ENCODE measurements around the gene ACSM3.
"Not testable (repeated sequence)": the region's sequence is repeated elsewhere in the genome, so short reads cannot be mapped to it uniquely, and the experiment has no call there.

Gene ACSM3

GRCh38 chr16:20763461-20764232, at the start of gene ACSM3:
TSS of gene ACSM3 (plus strand) at chr16:20764014. CDS start at chr16:20770035, 6,021 bp downstream.
- DNase-seq: peak; percentile 42 to 71
- no peaks in the 10 kb centered on the region for H3K4me1 ChIP-seq
- TF ChIP-seq CTCF (IDR thresholded peaks at IDR 0.05): no peak
- no peaks in the 10 kb centered on the region for H3K9me3 ChIP-seq
- H3K36me3 ChIP-seq: no peaks in the 10 kb centered on the region
- peak within 1 kb of the TSS; percentile 44 to 52 for H3K4me3 ChIP-seq
- no peaks in the 10 kb centered on the region for H3K27me3 ChIP-seq
- intact Hi-C loops (cut with DNase I; ENCODE audit: low total_unique reads): no loop called here
- peak within 1 kb of the TSS; percentile 57 to 71 for H3K27ac ChIP-seq

GRCh38 chr16:20717718-20718117, 46.1 kb upstream of the ACSM3 start:
- intact Hi-C loops (cut with DNase I; ENCODE audit: low total_unique reads); H3K27ac ChIP-seq; H3K27me3 ChIP-seq; H3K36me3 ChIP-seq; DNase-seq; H3K4me1 ChIP-seq; H3K9me3 ChIP-seq; H3K4me3 ChIP-seq: not testable (repeated sequence)

- H3K9me3 ChIP-seq: no peaks in the 10 kb centered on the region
- H3K4me1 ChIP-seq: no peaks in the 10 kb centered on the region
- H3K27ac ChIP-seq: no peak overlapping the region
- no peaks in the 10 kb centered on the region for H3K27me3 ChIP-seq
- TF ChIP-seq CTCF (IDR thresholded peaks at IDR 0.05): no peak
- H3K36me3 ChIP-seq: no peaks in the 10 kb centered on the region
- intact Hi-C loops (cut with DNase I; ENCODE audit: low total_unique reads): no loop called here
- no peak for DNase-seq
- no peak overlapping the region for H3K4me3 ChIP-seq
These were observed 43.6 kb upstream of the ACSM3 start for GRCh38 chr16:20720251-20720650.

- DNase-seq: no peak
- Histone ChIP-seq H3K4me1 (no peaks in the 10 kb centered on the region), H3K4me3 (no peak overlapping the region), H3K27ac (no peak overlapping the region), H3K27me3 (no peaks in the 10 kb centered on the region), H3K36me3 (peaks cover 0 to 8% (median 6%) of the 10 kb centered on the region in 3 donors), H3K9me3 (no peaks in the 10 kb centered on the region)
- intact Hi-C loops (cut with DNase I; ENCODE audit: low total_unique reads): no loop called here
- no peak for TF ChIP-seq CTCF (IDR thresholded peaks at IDR 0.05)
These were observed 37.2 kb upstream of the ACSM3 start for GRCh38 chr16:20726661-20727060.

- H3K27ac ChIP-seq: no peak overlapping the region
- no peak overlapping the region for H3K4me3 ChIP-seq
- TF ChIP-seq CTCF (IDR thresholded peaks at IDR 0.05): no peak
- DNase-seq: no peak
- H3K4me1 ChIP-seq: no peaks in the 10 kb centered on the region
- intact Hi-C loops (cut with DNase I; ENCODE audit: low total_unique reads): no loop called here
- no peaks in the 10 kb centered on the region for H3K27me3 ChIP-seq
- peaks cover 0 to 8% (median 6%) of the 10 kb centered on the region in 3 donors for H3K36me3 ChIP-seq
- H3K9me3 ChIP-seq: no peaks in the 10 kb centered on the region
These were observed 36.6 kb upstream of the ACSM3 start for GRCh38 chr16:20727181-20727580.

- intact Hi-C loops (cut with DNase I; ENCODE audit: low total_unique reads): no loop called here
- DNase-seq: no peak
These were observed 34.7 kb upstream of the ACSM3 start for GRCh38 chr16:20729141-20729540.

More at GRCh38 chr16:20729141-20729540, 34.7 kb upstream of the ACSM3 start:
- no peak for TF ChIP-seq CTCF (IDR thresholded peaks at IDR 0.05)
- Histone ChIP-seq H3K4me3 (no peak overlapping the region), H3K27ac (no peak overlapping the region), H3K27me3 (no peaks in the 10 kb centered on the region), H3K9me3 (no peaks in the 10 kb centered on the region), H3K4me1 (peaks cover 0 to 13% (median 0%) of the 10 kb centered on the region in 4 donors), H3K36me3 (peaks cover 2 to 8% (median 6%) of the 10 kb centered on the region in 3 donors)

Data from tibial artery (tissue), 4 donors.